Smooth muscle cell (in vitro differentiated cells): ENCODE results near the gene AGER. TPM values are rescaled to one million over a fixed set of nuclear protein-coding genes. Genes with fewer than 3 reads are reported as not detected.

ENCODE experiments used
- DNase-seq: peaks from one replicate; lab custom pipeline; 2025; ENCODE audit not compliant: unreplicated experiment; lab: John Stamatoyannopoulos, UW
- H2AFZ ChIP-seq: fragments of 200-600 bp; sonication (generic); 2 replicates; pipeline ENCODE4 v1.6.0; 2016; ENCODE audit warnings: antibody characterized with exemption, low read depth, mild to moderate bottlenecking
- H3F3A ChIP-seq: fragments of 200-600 bp; sonication (generic); 2 replicates; pipeline ENCODE4 v1.6.0; 2017; ENCODE audit warnings: antibody characterized with exemption, low read depth
- H3K27ac ChIP-seq: fragments of 200-600 bp; sonication (generic); 2 replicates; pipeline ENCODE4 v1.5.1; 2016; ENCODE audit warnings: low read depth, mild to moderate bottlenecking
- H3K27me3 ChIP-seq: fragments of 200-600 bp; sonication (generic); 2 replicates; pipeline ENCODE4 v1.6.1; 2016; ENCODE audit warnings: low read depth, mild to moderate bottlenecking
- H3K36me3 ChIP-seq: fragments of 200-600 bp; sonication (generic); 2 replicates; pipeline ENCODE4 v1.5.1; 2016; ENCODE audit warnings: low read depth
- H3K4me1 ChIP-seq: fragments of 200-600 bp; sonication (generic); 2 replicates; pipeline ENCODE4 v1.5.1; 2016; ENCODE audit warnings: low read depth
- H3K4me2 ChIP-seq: fragments of 200-600 bp; sonication (generic); 2 replicates; pipeline ENCODE4 v1.6.0; 2016; ENCODE audit warnings: mild to moderate bottlenecking
- H3K4me3 ChIP-seq: fragments of 200-600 bp; sonication (generic); 2 replicates; pipeline ENCODE4 v1.5.1; 2016; ENCODE audit warnings: mild to moderate bottlenecking
- H3K79me2 ChIP-seq: fragments of 200-600 bp; sonication (generic); 2 replicates; pipeline ENCODE4 v1.6.0; 2016; ENCODE audit warnings: low read depth, mild to moderate bottlenecking
- H3K9ac ChIP-seq: fragments of 200-600 bp; sonication (generic); 2 replicates; pipeline ENCODE4 v1.6.0; 2016; ENCODE audit warnings: low read depth
- H3K9me3 ChIP-seq: fragments of 200-600 bp; sonication (generic); replicated peaks from 2 replicates; pipeline ENCODE4 v1.5.1; 2016; ENCODE audit warnings: low read depth
- H4K20me1 ChIP-seq: fragments of 200-600 bp; sonication (generic); 2 replicates; pipeline ENCODE4 v1.6.0; 2016; ENCODE audit warnings: low read depth
- WGBS: methylation state at CpG from one replicate; pipeline ENCODE4 v1.1.7; 2016; ENCODE audit warnings: low lambda C conversion rate; 5-methylcytosine and 5-hydroxymethylcytosine counted together
- polyA plus RNA-seq: library from polyadenylated mRNA; unstranded; fragments of >200 nt; fragmentation: Nextera tagmentation; extraction: Ambion mirVana; gene quantifications from 2 replicates; pipeline ENCODE4 v1.2.1, GENCODE V29; 2016
- total RNA-seq: library from RNA; depleted of rRNA; stranded (reverse); fragments of >200 nt; gene quantifications from 2 replicates; pipeline ENCODE4 v1.2.3, GENCODE V29; 2014
- TF ChIP-seq, protein P1 (sequence below): fragments of 200-600 bp; sonication (generic); IDR thresholded peaks from 2 replicates; pipeline ENCODE4 v1.5.1; 2017; ENCODE audit warnings: borderline replicate concordance, mild to moderate bottlenecking, antibody characterized with exemption; ENCODE audit not compliant: insufficient read depth, poor library complexity, severe bottlenecking

AGER gene
- total and polyA plus RNA-seq, 2 experiments from 2014 or later: 2.5 to 2.6 TPM

DNA sequence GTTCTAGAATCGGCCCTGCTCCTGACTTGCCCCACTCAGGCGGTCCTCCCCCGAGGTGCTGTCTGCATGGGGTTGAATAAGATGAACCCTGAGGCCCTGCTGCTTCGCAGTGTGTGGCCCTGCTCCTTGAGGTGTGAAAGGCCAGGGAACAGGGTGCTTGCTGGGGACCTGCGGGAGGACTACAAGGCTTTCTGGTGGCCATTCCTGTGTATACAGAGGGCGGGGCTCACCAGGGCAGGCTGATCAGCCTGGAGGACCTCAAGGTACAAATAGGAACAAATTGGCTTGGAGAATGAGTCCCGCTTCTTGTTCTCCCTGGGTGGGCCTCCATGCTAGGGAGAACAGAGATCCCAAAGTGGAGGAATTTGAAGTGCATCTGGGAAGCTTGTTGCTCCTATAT lies 34.1 kb upstream of the AGER start:
- Histone ChIP-seq H3K36me3 (no peaks in the 10 kb centered on the region), H2AFZ (no peak overlapping the region), H3K4me2 (no peak overlapping the region), H3K4me3 (no peak overlapping the region), H3K79me2 (no peaks in the 10 kb centered on the region), H3K27ac (no peak overlapping the region), H4K20me1 (no peaks in the 10 kb centered on the region), H3F3A (no peaks in the 10 kb centered on the region), H3K9me3 (no peaks in the 10 kb centered on the region), H3K9ac (no peak overlapping the region), H3K27me3 (peaks cover 3% of the 10 kb centered on the region), H3K4me1 (no peaks in the 10 kb centered on the region)
- no peak for DNase-seq
- WGBS: 84% methylated on average over 7 of the region's 7 CpGs
- TF ChIP-seq, protein P1, sequence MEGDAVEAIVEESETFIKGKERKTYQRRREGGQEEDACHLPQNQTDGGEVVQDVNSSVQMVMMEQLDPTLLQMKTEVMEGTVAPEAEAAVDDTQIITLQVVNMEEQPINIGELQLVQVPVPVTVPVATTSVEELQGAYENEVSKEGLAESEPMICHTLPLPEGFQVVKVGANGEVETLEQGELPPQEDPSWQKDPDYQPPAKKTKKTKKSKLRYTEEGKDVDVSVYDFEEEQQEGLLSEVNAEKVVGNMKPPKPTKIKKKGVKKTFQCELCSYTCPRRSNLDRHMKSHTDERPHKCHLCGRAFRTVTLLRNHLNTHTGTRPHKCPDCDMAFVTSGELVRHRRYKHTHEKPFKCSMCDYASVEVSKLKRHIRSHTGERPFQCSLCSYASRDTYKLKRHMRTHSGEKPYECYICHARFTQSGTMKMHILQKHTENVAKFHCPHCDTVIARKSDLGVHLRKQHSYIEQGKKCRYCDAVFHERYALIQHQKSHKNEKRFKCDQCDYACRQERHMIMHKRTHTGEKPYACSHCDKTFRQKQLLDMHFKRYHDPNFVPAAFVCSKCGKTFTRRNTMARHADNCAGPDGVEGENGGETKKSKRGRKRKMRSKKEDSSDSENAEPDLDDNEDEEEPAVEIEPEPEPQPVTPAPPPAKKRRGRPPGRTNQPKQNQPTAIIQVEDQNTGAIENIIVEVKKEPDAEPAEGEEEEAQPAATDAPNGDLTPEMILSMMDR: no peak

DNA sequence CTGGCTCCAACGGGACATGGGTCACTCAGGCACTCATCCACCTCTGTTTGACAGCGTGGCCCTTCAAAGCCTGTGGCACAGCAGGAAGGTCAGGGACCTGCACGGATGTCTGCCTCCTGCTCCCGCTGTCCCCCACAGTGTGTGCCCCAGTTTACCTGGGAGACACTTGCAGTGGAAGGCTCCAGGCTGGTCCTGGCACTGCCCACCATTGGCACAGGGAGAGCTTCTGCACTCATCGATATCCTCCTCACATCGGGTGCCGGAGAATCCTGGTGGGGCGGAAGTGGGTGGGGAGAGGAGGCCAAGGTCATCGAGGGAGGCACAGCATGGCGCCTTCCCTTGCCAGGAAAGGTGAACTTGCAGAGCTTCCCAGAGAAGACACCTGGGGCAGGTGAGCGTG lies 32.9 kb upstream of the AGER start:
- Histone ChIP-seq H3K9me3 (no peaks in the 10 kb centered on the region), H3K9ac (no peak overlapping the region), H3K36me3 (no peaks in the 10 kb centered on the region), H3K4me1 (no peaks in the 10 kb centered on the region), H3K4me3 (no peak overlapping the region), H4K20me1 (no peaks in the 10 kb centered on the region), H3K27me3 (peaks cover 3% of the 10 kb centered on the region), H2AFZ (no peak overlapping the region), H3K27ac (no peak overlapping the region), H3F3A (no peaks in the 10 kb centered on the region), H3K79me2 (no peaks in the 10 kb centered on the region), H3K4me2 (no peak overlapping the region)
- DNase-seq: no peak
- 91% methylated on average over 11 of the region's 11 CpGs for WGBS
- TF ChIP-seq, protein P1: no peak

DNA sequence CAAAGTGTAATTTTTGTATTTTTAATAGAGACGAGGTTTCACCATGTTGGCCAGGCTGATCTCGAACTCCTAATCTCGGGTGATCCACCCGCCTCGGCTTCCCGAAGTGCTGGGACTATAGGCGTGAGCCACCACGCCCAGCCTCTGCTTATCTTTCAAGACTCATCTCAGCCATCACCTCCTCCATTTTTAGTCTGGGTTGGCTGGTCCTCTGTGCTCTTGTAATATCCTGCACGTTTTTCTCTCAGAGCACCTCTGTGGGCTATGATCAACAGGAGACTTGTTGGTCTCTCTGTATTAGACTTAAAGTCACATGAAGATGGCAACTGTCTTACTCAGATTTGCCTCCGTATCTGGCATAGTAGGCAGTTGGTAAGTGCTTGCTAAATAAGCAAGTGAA lies 32.2 kb upstream of the AGER start:
- no peak for DNase-seq
- WGBS: 84% methylated on average over 10 of the region's 10 CpGs
- Histone ChIP-seq H3K4me2 (no peak overlapping the region), H2AFZ (no peak overlapping the region), H3K27me3 (peaks cover 1% of the 10 kb centered on the region), H3K79me2 (no peaks in the 10 kb centered on the region), H3K9me3 (no peaks in the 10 kb centered on the region), H3K9ac (no peak overlapping the region), H3K36me3 (no peaks in the 10 kb centered on the region), H3F3A (no peaks in the 10 kb centered on the region), H3K4me1 (no peaks in the 10 kb centered on the region), H3K27ac (no peak overlapping the region), H4K20me1 (no peaks in the 10 kb centered on the region), H3K4me3 (no peak overlapping the region)
- TF ChIP-seq, protein P1: no peak

DNA sequence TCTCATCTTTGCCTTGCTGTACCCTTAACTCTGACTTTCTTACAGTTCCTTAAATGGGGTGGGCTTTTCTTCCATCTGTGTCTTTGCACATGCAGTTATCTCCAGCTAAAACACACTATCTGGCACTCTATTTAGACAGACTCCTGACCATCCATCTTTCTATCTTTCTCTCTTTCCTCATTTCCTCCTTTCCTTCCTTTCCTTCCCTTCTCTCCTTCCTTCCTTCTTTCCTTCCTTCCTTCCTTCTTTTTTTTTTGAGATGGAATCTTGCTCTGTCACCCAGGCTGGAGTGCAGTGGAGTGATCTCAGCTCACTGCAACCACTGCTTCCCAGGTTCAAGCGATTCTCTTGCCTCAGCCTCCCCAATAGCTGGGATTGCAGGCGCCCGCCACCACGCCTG lies 31.6 kb upstream of the AGER start:
- Histone ChIP-seq H4K20me1 (no peaks in the 10 kb centered on the region), H3K36me3 (no peaks in the 10 kb centered on the region), H2AFZ (no peak overlapping the region), H3K4me3 (no peak overlapping the region), H3K4me2 (no peak overlapping the region), H3K9me3 (no peaks in the 10 kb centered on the region), H3K9ac (no peak overlapping the region), H3K4me1 (no peaks in the 10 kb centered on the region), H3F3A (no peaks in the 10 kb centered on the region), H3K27ac (no peak overlapping the region), H3K79me2 (no peaks in the 10 kb centered on the region), H3K27me3 (no peaks in the 10 kb centered on the region)
- WGBS: 98% methylated on average over 4 of the region's 4 CpGs
- DNase-seq: no peak
- TF ChIP-seq, protein P1: no peak
